UCSD-AML1 (cell line): ENCODE data around the gene ASS1.
A peak's percentile ranks its signal among the peaks of the same experiment; 100 is the strongest.

Experiments used
- DNase-seq: peaks from one replicate; lab custom pipeline; 2025; ENCODE audit not compliant: unreplicated experiment; lab: John Stamatoyannopoulos, UW

The ASS1 gene

GRCh38 chr9:130470950-130471349, 26.2 kb downstream of the ASS1 start:
- no peak for DNase-seq

- DNase-seq: no peak
These were observed 26.8 kb downstream of the ASS1 start for GRCh38 chr9:130471411-130472183.

GRCh38 chr9:130472184-130472705, 27.5 kb downstream of the ASS1 start:
- no peak for DNase-seq

- DNase-seq: no peak
These were observed 28.2 kb downstream of the ASS1 start for GRCh38 chr9:130473009-130473408.

- DNase-seq: no peak
These were observed 28.8 kb downstream of the ASS1 start for GRCh38 chr9:130473566-130473965.

GRCh38 chr9:130474106-130474505, 29.3 kb downstream of the ASS1 start:
- no peak for DNase-seq

- DNase-seq: no peak
These were observed 31.5 kb downstream of the ASS1 start for GRCh38 chr9:130476151-130476730.

- no peak for DNase-seq
These were observed 32.8 kb downstream of the ASS1 start for GRCh38 chr9:130477564-130477963.

- no peak for DNase-seq
These were observed 33.4 kb downstream of the ASS1 start for GRCh38 chr9:130478152-130478551.

- DNase-seq: no peak
These were observed 34.2 kb downstream of the ASS1 start for GRCh38 chr9:130478736-130479575.

GRCh38 chr9:130479587-130479986, 34.8 kb downstream of the ASS1 start:
- no peak for DNase-seq

- peak; percentile 33 for DNase-seq
These were observed 35.9 kb downstream of the ASS1 start for GRCh38 chr9:130480673-130481072.

- no peak for DNase-seq
These were observed 37.7 kb downstream of the ASS1 start for GRCh38 chr9:130482463-130482862.

- no peak for DNase-seq
These were observed 38.7 kb downstream of the ASS1 start for GRCh38 chr9:130483371-130483971.

- no peak for DNase-seq
These were observed 39.8 kb downstream of the ASS1 start for GRCh38 chr9:130484362-130485072.

- no peak for DNase-seq
These were observed 41.3 kb downstream of the ASS1 start for GRCh38 chr9:130486103-130486502.

GRCh38 chr9:130487500-130487899, 42.7 kb downstream of the ASS1 start:
- peak; percentile 22 for DNase-seq

GRCh38 chr9:130488621-130489330, 44.0 kb downstream of the ASS1 start:
- no peak for DNase-seq

- DNase-seq: no peak
These were observed 46.2 kb downstream of the ASS1 start for GRCh38 chr9:130490981-130491380.
